Panc1 (cell line): ENCODE measurements around the gene NKPD1. TPM values are rescaled to one million over a fixed set of nuclear protein-coding genes. Genes with fewer than 3 reads are reported as not detected.

Experiments
- ATAC-seq: fragments of 200-7000 bp; cut with Tn5 transposase; 2 replicates; pipeline ENCODE4 v1.9.1; 2020; ENCODE audit warnings: mild to moderate bottlenecking, moderate library complexity
- BruUV-seq: library from RNA; stranded (reverse); fragments of 400-500 nt; replicated peaks from 2 replicates; lab custom pipeline; 2021; lab: Mats Ljungman, UMichigan
- CTCF ChIA-PET: fragments of 300-600 bp; sonication (Branson Sonifier 250); formaldehyde crosslinking; loops from one replicate; lab custom pipeline; 2022; ENCODE audit warnings: antibody characterized with exemption; lab: Charles Lee
- POLR2A ChIA-PET: fragments of 300-600 bp; sonication (Branson Sonifier 250); formaldehyde crosslinking; loops from one replicate; lab custom pipeline; 2022; ENCODE audit warnings: antibody characterized with exemption; lab: Charles Lee
- DNase-seq: peaks from one replicate; pipeline ENCODE4 v3.0.0-alpha.2; 2010; ENCODE audit warnings: low read depth, low spot score
- H3K27ac ChIP-seq: 2 replicates; pipeline ENCODE4 v1.5.1; 2011; ENCODE audit warnings: mild to moderate bottlenecking, low read length, inconsistent platforms
- H3K27me3 ChIP-seq: fragments of 200-500 bp; sonication (Bioruptor generic); 2 replicates; pipeline ENCODE4 v1.6.0; 2014; ENCODE audit warnings: low read length, inconsistent platforms; ENCODE audit not compliant: control insufficient read depth, insufficient read depth
- H3K36me3 ChIP-seq: fragments of 200-500 bp; sonication (Bioruptor generic); 2 replicates; pipeline ENCODE4 v1.5.1; 2014; ENCODE audit warnings: inconsistent platforms, mild to moderate bottlenecking, low read length, moderate library complexity; ENCODE audit not compliant: control insufficient read depth, insufficient read depth
- H3K4me1 ChIP-seq: 2 replicates; pipeline ENCODE4 v1.5.1; 2011; ENCODE audit warnings: inconsistent platforms, mild to moderate bottlenecking, low read length, moderate library complexity; ENCODE audit not compliant: control insufficient read depth, insufficient read depth
- H3K4me3 ChIP-seq, 2 experiments: 2 replicates each; pipeline ENCODE4 v1.5.1; 2011 to 2012; ENCODE audit warnings: low read depth in 2 of 2, low read length in 2 of 2, mild to moderate bottlenecking in 2 of 2, inconsistent platforms in 1 of 2, moderate library complexity in 1 of 2
- H3K9me3 ChIP-seq: fragments of 200-500 bp; sonication (Bioruptor generic); 2 replicates; pipeline ENCODE4 v1.5.1; 2014; ENCODE audit warnings: low read depth, mild to moderate bottlenecking, inconsistent platforms, low read length, moderate library complexity; ENCODE audit not compliant: control insufficient read depth, insufficient read depth
- CTCF ChIP-seq: fragments of 450-650 bp; IDR thresholded peaks from 2 replicates; pipeline ENCODE4 v1.5.1; 2017; ENCODE audit warnings: mild to moderate bottlenecking
- REST ChIP-seq, 2 experiments: IDR thresholded peaks; 2 replicates each; pipeline ENCODE4 v1.6.1; 2011 to 2012; ENCODE audit warnings: low read depth in 2 of 2, control low read depth in 1 of 2, low read length in 1 of 2, mild to moderate bottlenecking in 1 of 2, moderate library complexity in 1 of 2; ENCODE audit not compliant: insufficient read depth in 1 of 2
- SIN3A ChIP-seq: IDR thresholded peaks from 2 replicates; pipeline ENCODE4 v1.6.1; 2012; ENCODE audit warnings: low read depth, mild to moderate bottlenecking, low read length, moderate library complexity, borderline replicate concordance; ENCODE audit not compliant: insufficient read depth
- TCF7L2 ChIP-seq: IDR thresholded peaks from 2 replicates; pipeline ENCODE4 v1.6.1; 2011; ENCODE audit warnings: mild to moderate bottlenecking, low read depth, low read length, inconsistent platforms
- in situ Hi-C: cut with HindIII; loops from 2 replicates; pipeline ENCODE4 v1.10.0; 2016; ENCODE audit warnings: low sequenced_read_pairs, low pct_unique_long_range_greater_than_20kb
- intact Hi-C: fragments of 100-400 bp; cut with micrococcal nuclease; formaldehyde crosslinking; loops from one replicate; pipeline ENCODE4 v1.10.0; 2022; ENCODE audit not compliant: unreplicated experiment
- total RNA-seq: library from RNA; stranded (reverse); gene quantifications from one replicate; pipeline ENCODE4 v1.2.1, GENCODE V29; 2021; ENCODE audit not compliant: unreplicated experiment

The NKPD1 gene
- total RNA-seq, 1 experiment from 2014 or later, result 0.05 TPM

GRCh38 chr19:45144431-45145269 is 16.1 kb downstream of the NKPD1 start:
- H3K27me3 ChIP-seq, result no peaks in the 10 kb centered on the region
- TF ChIP-seq TCF7L2 (no peak), CTCF (no peak), REST (IDR thresholded peaks at IDR 0.05; ENCODE audit: insufficient read depth in 1 of 2, low read depth in 2 of 2, low read length in 1 of 2) (no peak), SIN3A (no peak)
- ATAC-seq, result no peak
- no TSS peak for BruUV-seq
- H3K4me1 ChIP-seq, result no peaks in the 10 kb centered on the region
- no peak for DNase-seq
- POLR2A ChIA-PET, result interaction anchor here (0.8 kb wide), 1 partner anchor 147 kb away, joined by 3 read pairs; no protein-coding TSS in a partner anchor
- no peaks in the 10 kb centered on the region; the same call in 1 of the 2 replicates for H3K36me3 ChIP-seq
- H3K9me3 ChIP-seq, result no peaks in the 10 kb centered on the region
- intact Hi-C loops, result no loop called here
- no peak overlapping the region for H3K4me3 ChIP-seq
- CTCF ChIA-PET, result no interaction called here
- H3K27ac ChIP-seq, result no peak overlapping the region
- in situ Hi-C loops, result no loop called here

- TF ChIP-seq CTCF, result no peak
- Histone ChIP-seq H3K4me1 (no peaks in the 10 kb centered on the region), H3K9me3 (no peaks in the 10 kb centered on the region), H3K27ac (no peak overlapping the region), H3K4me3 (no peak overlapping the region), H3K27me3 (no peaks in the 10 kb centered on the region), H3K36me3 (no peaks in the 10 kb centered on the region; the same call in 1 of the 2 replicates)
- ChIA-PET CTCF (interaction anchor here (0.6 kb wide), 1 partner anchor 50 kb away, joined by 8 read pairs; no protein-coding TSS in a partner anchor), POLR2A (no interaction called here)
- no TSS peak for BruUV-seq
- ATAC-seq, result no peak
- intact Hi-C loops (no loop called here), in situ Hi-C loops (no loop called here)
- no peak for DNase-seq
Measured at GRCh38 chr19:45142726-45143110, 18.1 kb downstream of the NKPD1 start.
